SK-N-SH treated with all-trans-retinoic acid at 6 μM for 48 hours (cell line): ENCODE data around the gene GDPD1.

Source experiments
- ARNTL ChIP-seq: fragments of 450-650 bp; formaldehyde crosslinking; IDR thresholded peaks from 2 replicates; pipeline ENCODE4 v1.5.0; 2020; ENCODE audit warnings: low read depth, mild to moderate bottlenecking, moderate library complexity, borderline replicate concordance
- BACH2 ChIP-seq: fragments of 250-450 bp; sonication (Bioruptor Pico); IDR thresholded peaks from 2 replicates; pipeline ENCODE4 v1.9.0; 2021; ENCODE audit warnings: mild to moderate bottlenecking, borderline replicate concordance
- CREB5 ChIP-seq: fragments of 250-450 bp; sonication (Bioruptor Pico); IDR thresholded peaks from 2 replicates; pipeline ENCODE4 v1.5.1; 2020; ENCODE audit warnings: low read depth, mild to moderate bottlenecking, moderate library complexity
- ESRRG ChIP-seq: fragments of 250-450 bp; sonication (Bioruptor Pico); IDR thresholded peaks from 2 replicates; pipeline ENCODE4 v1.6.1; 2021; ENCODE audit warnings: mild to moderate bottlenecking
- RARB ChIP-seq: fragments of 250-450 bp; sonication (Bioruptor Pico); IDR thresholded peaks from 2 replicates; pipeline ENCODE4 v1.8.0; 2021; ENCODE audit warnings: mild to moderate bottlenecking, moderate library complexity
- TOX ChIP-seq: fragments of 250-450 bp; sonication (Bioruptor Pico); IDR thresholded peaks from 2 replicates; pipeline ENCODE4 v1.8.0; 2021; ENCODE audit warnings: mild to moderate bottlenecking, moderate library complexity, borderline replicate concordance
- ZFP3 ChIP-seq: fragments of 250-450 bp; sonication (Bioruptor Pico); IDR thresholded peaks from 2 replicates; pipeline ENCODE4 v1.5.0; 2020; ENCODE audit warnings: mild to moderate bottlenecking, moderate library complexity
- ZNF8 ChIP-seq: fragments of 450-650 bp; formaldehyde crosslinking; IDR thresholded peaks from 2 replicates; pipeline ENCODE4 v1.5.0; 2020; ENCODE audit warnings: mild to moderate bottlenecking, moderate library complexity
- TF ChIP-seq, protein P1 (sequence below): fragments of 250-450 bp; sonication (Bioruptor Pico); IDR thresholded peaks from 2 replicates; pipeline ENCODE4 v1.5.1; 2021; ENCODE audit warnings: mild to moderate bottlenecking, moderate library complexity

DNA sequence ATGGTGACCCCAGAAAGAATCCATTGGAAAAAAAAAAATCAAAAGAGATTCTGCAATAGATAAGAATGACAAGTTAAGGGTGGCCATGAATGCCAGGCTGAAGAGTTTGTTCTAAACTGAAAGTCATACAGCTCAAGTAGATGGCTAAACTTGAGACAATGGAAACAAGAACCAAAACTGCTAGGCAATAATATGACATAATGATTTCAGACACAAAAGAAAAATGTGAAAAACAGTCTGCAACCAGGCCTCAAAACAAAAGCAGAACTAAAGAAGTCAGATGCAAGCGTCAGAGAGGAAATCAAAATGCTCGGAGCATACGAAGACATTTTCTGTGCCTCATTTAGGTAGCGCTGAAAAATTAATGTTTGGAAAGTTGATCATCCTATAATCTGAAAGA, 56.7 kb downstream of the GDPD1 start:
- TF ChIP-seq CREB5 (CRISPR knock-in tag) (no peak), BACH2 (CRISPR knock-in tag) (no peak), ZNF8 (CRISPR knock-in tag) (no peak), ESRRG (no peak), RARB (CRISPR knock-in tag) (no peak), ZFP3 (no peak), TOX (CRISPR knock-in tag) (no peak), ARNTL (no peak)
- TF ChIP-seq, protein P1, sequence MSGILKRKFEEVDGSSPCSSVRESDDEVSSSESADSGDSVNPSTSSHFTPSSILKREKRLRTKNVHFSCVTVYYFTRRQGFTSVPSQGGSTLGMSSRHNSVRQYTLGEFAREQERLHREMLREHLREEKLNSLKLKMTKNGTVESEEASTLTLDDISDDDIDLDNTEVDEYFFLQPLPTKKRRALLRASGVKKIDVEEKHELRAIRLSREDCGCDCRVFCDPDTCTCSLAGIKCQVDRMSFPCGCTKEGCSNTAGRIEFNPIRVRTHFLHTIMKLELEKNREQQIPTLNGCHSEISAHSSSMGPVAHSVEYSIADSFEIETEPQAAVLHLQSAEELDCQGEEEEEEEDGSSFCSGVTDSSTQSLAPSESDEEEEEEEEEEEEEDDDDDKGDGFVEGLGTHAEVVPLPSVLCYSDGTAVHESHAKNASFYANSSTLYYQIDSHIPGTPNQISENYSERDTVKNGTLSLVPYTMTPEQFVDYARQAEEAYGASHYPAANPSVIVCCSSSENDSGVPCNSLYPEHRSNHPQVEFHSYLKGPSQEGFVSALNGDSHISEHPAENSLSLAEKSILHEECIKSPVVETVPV (CRISPR knock-in tag), result no peak
